CD4-positive, alpha-beta T cell treated with Interleukin-2 at 100 ng/mL for 4 hours (primary cell): Measurements from ENCODE around the gene ANKMY1.
"Not testable (repeated sequence)": the region's sequence is repeated elsewhere in the genome, so short reads cannot be mapped to it uniquely, and the experiment has no call there.

Experiments used
- DNase-seq: peaks from one replicate; pipeline ENCODE4 v3.0.0-alpha.2; 2020; ENCODE audit warnings: low spot score

ANKMY1 gene

GRCh38 chr2:240505910-240506309, 51.9 kb downstream of the ANKMY1 start:
- no peak for DNase-seq

DNA sequence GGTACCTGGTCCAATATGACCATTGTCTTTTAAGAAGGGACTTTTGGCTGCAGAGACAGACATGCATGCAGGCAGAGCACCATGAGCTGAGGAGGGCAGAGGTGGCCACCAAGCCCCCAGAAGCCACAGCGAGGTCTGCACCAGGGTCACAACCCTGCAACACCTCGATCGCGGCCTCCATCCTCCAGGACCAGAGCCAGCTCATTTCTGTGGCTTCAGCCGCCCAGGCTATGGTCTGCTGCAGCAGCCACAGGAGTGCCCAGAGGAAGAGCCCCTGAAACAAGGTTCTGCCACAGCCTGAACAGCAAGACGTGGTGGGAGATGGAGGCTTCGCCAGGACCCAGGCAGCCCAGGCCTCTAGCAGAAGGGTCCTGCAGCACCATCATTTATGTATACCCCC, 53.9 kb downstream of the ANKMY1 start:
- DNase-seq, result no peak

DNA sequence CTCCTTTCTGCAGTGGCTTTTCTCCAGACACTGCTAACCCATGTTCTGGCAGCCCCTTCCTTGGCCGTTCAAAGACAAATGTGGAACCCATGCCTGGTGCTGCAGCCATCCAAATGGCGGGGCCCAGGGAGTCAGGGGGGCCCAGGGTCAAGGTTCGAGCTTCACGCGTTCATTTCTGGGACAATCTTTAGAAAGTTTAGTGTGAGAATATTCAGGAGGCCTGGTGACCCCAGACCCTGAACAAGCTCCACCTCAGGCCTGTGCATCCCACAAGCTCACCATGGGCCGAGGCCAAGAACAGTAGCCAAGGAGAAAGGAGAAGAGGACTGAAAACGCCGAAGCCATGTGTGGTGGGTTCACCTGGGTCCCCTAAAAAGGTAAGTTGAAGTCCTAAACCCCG, 54.4 kb downstream of the ANKMY1 start:
- DNase-seq, result no peak

DNA sequence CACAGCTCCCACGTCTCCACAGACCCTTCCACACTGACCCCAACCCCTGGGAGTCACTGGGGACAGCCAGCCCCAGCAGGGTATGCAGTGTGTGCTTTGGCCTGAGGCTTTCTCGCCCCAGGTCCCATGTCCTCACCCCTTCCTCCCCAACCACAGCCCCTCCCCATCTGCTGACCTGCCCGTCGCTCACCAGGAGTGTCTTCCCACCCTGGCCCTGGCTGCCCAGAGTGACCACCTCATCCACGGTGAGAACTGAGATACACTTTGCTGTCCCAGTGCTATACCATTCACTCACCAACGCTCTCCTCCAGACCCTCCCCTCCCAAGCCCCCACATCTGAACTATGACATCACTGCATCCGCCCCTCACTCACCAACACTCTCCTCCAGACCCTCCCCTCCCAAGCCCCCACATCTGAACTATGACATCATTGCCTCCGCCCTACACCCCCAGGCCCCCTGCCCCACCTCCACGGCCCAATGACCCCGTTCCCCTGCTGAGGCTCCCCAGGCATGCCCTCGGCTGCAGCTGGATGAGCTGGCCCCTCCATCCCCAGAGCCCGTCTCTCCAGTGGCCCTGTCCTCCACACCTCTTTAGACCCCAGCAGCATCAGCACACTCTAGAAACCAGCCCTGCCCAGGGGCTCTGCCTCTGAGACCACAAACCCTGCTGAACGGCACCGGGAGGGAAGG, 55.2 kb downstream of the ANKMY1 start:
- DNase-seq, result no peak

GRCh38 chr2:240502059-240502429, 55.7 kb downstream of the ANKMY1 start:
- no peak for DNase-seq

DNA sequence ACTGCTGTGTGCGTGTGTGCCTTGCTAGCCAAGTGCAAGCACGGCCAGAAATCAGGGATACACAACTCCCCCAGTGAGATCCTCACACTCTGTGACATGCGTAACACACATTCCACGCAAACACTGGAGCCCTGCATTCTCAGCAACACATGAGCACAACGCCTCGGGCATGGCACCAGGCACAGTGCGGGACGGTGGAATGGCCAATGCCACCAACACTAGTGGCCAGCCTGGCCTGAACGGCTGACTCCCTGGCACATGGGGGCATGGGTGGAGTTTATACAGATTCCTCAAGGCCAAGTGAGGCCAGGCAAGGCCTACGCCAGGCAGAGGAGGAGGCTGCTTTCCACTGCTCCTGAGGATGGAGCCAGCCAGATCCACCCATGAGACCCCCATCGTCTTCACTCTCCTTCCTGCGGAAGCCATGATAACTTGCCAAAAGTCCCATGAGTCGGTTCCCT, 56.2 kb downstream of the ANKMY1 start:
- DNase-seq, result no peak

- no peak for DNase-seq
These were observed 57.0 kb downstream of the ANKMY1 start for GRCh38 chr2:240500561-240501423.

GRCh38 chr2:240499309-240500301, 58.2 kb downstream of the ANKMY1 start:
- no peak for DNase-seq

DNA sequence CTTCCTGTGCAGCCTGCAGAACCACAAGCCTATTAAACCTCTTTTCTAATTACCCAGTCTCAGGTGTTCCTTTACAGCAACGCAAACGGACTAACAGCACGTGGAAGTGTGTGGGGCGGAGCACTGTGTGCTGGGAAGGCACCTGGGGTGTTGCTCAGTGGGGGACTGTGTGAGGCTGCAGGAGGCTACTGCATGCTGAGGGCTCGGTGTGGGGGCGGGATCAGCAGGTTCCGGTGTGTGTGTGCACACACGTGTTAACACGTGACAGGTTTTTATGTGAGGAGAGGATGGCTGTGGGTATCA, 58.9 kb downstream of the ANKMY1 start:
- no peak for DNase-seq

- DNase-seq, result no peak
These were observed 59.4 kb downstream of the ANKMY1 start for GRCh38 chr2:240498171-240498957.

DNA sequence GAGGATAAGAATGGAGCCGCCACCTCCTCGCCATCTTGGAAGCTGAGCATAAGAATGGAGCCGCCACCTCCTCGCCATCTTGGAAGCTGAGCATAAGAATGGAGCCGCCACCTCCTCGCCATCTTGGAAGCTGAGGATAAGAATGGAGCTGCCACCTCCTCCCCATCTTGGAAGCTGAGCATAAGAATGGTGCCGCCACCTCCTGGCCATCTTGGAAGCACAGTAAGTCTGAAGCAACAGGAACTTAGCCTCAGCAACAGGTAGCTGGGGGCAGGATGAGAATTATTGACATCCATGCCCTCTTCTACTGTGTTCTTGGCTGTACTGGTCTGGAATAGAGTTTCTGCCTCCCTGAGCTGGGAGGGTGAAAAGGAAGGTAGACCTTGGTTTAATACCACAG, 60.7 kb downstream of the ANKMY1 start:
- not testable (repeated sequence) for DNase-seq

DNA sequence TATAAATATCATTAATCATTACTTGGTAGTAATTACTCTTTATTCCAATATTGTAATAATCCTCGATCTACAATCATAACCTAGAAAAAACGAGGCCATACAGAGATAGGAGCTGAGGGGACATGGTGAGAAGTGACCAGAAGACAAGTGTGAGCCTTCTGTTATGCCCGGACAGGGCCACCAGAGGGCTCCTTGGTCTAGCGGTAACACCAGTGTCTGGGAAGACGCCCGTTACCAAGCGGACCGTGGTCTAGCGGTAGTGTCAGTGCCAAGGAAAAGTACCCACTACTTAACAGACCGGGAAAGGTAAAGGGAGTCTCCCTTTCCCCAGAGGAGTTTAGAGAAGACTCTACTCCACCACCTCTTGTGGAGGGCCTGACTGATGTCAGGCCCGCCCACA, 62.8 kb downstream of the ANKMY1 start:
- not testable (repeated sequence) for DNase-seq

GRCh38 chr2:240494194-240494793, 63.5 kb downstream of the ANKMY1 start:
- DNase-seq, result no peak

DNA sequence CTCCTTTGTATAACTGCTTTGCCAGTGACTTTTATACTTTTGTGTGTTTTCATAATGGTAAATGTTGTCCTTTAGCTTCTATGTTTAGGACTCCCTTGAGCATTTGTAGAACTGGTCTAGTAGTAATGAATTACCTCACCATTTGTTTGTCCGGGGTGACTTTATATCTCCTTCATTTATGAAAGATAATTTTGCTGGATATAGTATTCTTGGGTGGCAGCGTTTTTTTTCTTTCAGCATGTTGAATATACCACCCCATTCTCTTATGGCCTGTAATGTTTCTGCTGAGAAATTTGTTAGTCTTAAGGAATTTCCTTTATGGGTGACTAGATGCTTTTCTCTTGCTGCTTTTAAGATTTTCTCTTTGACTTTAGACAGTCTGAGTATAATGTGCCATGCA, 66.3 kb downstream of the ANKMY1 start:
- no peak for DNase-seq

- DNase-seq, result no peak
These were observed 75.6 kb downstream of the ANKMY1 start for GRCh38 chr2:240482141-240482540.

- no peak for DNase-seq
These were observed 76.1 kb downstream of the ANKMY1 start for GRCh38 chr2:240481720-240482119.

DNA sequence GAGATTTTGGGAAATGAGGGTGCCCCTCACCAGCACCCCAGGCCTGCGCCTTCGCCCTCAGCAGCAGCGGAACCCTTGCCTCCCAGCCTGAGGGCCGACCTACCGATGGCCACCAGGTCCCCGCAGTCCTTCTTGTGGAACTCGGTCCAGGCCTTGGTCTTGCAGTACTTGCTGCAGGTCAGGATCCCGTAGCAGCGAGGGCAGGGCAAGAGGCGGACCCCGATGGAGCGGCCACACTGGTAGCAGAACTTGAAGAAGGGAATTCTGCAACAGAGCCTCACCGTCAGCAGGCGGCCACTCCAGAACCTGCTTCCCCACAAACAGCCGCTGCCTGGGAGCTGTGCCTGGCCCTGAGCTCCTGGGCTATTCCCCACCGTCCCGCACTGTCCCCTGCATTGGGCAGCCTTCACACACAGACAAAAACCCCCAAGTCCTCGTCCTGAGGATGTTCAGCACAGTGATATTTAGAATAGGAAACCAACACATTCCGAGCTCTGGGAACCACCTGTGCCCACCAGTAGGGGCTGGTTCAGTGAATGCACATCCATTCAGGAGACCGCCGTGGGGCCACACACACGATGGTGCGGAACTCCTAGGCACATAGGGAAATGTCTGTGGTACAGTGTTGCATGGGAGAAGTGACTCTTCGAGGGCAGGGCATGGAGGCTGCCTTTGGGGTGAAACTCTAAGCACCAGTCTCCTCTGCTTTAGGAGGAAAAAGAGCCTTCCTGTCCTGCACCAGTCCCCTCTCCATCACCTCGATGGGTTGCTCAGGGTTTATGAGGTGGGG, 76.8 kb downstream of the ANKMY1 start:
- no peak for DNase-seq

- no peak for DNase-seq
These were observed 78.7 kb downstream of the ANKMY1 start for GRCh38 chr2:240479111-240479501.

DNA sequence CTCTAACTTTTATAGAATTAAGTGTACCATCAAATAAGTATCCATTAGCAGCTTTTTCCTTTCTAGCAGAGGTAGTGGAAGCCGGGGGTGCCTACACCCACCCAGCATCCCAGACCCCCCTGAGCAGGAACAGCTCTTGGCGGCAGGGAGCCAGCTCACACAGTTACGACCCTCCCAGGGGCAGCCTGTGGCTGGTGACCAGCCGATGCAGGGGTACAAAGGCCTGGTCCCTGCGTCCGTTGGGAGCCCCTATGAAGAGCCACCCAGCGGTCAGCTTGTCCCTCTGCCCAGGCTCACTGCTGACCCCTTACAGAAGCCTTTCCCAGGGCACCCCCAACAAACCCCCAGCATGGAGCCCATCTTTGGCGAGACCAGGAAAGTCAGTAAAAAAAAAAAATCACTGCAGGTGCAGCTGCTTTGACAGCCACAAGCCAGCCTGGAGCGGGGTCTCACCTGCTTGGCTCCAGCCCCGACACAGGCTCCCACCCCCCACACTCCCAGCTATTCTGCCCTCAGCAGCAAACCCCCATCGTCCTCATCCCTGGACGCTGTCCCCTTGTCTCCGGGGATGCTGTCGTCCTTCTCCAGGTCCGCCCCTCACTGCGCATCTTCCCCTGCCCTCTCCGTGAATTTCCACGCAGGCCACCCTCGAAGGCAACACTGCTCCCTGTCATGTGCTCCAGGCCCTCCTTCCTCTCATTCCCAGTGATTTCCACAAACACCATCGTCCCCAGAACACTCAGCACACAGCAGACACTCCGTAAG, 79.3 kb downstream of the ANKMY1 start:
- no peak for DNase-seq

DNA sequence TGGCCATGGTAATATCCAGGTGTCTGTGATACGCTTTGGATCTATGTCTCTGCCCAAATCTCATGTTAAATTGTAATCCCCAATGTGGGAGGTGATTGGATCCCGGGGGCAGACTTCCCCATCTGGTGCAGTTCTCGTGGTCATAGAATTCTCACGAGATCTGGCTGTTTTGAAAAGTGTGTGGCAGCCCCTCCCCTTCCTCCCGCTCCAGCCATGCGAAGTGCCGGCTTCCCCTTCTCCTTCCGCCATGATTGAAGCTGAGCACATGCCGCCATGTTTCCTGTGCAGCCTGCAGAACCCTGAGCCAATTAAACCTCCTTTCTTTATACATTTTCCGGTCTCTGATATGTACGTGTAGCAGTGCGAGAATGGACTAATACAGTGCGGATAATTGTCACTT, 79.9 kb downstream of the ANKMY1 start:
- DNase-seq, result no peak
